HUES64 (cell line): ENCODE measurements around the gene TNKS1BP1. TPM values are rescaled to one million over a fixed set of nuclear protein-coding genes. Genes with fewer than 3 reads are reported as not detected.

Experiments
- H3K27ac ChIP-seq: 2 replicates; pipeline ENCODE4 v1.7.0; 2013; ENCODE audit warnings: low read depth, low read length, inconsistent platforms
- H3K27me3 ChIP-seq: 2 replicates; pipeline ENCODE4 v1.6.1; 2013; ENCODE audit warnings: mild to moderate bottlenecking, low read length; ENCODE audit not compliant: insufficient read depth
- H3K36me3 ChIP-seq: 2 replicates; pipeline ENCODE4 v1.6.1; 2013; ENCODE audit warnings: mild to moderate bottlenecking, low read length; ENCODE audit not compliant: insufficient read depth
- H3K4me1 ChIP-seq: 2 replicates; pipeline ENCODE4 v1.6.1; 2013; ENCODE audit warnings: mild to moderate bottlenecking, low read length, moderate library complexity; ENCODE audit not compliant: insufficient read depth
- H3K4me3 ChIP-seq: 2 replicates; pipeline ENCODE4 v1.5.1; 2013; ENCODE audit warnings: mild to moderate bottlenecking, low read length, moderate library complexity
- H3K9ac ChIP-seq: 2 replicates; pipeline ENCODE4 v1.6.1; 2013; ENCODE audit warnings: mild to moderate bottlenecking, low read depth, low read length
- H3K9me3 ChIP-seq: 2 replicates; pipeline ENCODE4 v1.6.1; 2013; ENCODE audit warnings: low read depth, low read length; ENCODE audit not compliant: insufficient read depth
- WGBS: fragments of 150-250, 120-280 bp; methylation state at CpG from one replicate; pipeline ENCODE4 v1.1.7; 2013; ENCODE audit warnings: missing lambda C conversion rate; 5-methylcytosine and 5-hydroxymethylcytosine counted together
- polyA plus RNA-seq, 2 experiments: library from polyadenylated mRNA; stranded (reverse); fragments of 50-300 nt; gene quantifications; one replicate each; pipeline ENCODE4 v1.2.3, GENCODE V29; 2013

Gene TNKS1BP1, protein sequence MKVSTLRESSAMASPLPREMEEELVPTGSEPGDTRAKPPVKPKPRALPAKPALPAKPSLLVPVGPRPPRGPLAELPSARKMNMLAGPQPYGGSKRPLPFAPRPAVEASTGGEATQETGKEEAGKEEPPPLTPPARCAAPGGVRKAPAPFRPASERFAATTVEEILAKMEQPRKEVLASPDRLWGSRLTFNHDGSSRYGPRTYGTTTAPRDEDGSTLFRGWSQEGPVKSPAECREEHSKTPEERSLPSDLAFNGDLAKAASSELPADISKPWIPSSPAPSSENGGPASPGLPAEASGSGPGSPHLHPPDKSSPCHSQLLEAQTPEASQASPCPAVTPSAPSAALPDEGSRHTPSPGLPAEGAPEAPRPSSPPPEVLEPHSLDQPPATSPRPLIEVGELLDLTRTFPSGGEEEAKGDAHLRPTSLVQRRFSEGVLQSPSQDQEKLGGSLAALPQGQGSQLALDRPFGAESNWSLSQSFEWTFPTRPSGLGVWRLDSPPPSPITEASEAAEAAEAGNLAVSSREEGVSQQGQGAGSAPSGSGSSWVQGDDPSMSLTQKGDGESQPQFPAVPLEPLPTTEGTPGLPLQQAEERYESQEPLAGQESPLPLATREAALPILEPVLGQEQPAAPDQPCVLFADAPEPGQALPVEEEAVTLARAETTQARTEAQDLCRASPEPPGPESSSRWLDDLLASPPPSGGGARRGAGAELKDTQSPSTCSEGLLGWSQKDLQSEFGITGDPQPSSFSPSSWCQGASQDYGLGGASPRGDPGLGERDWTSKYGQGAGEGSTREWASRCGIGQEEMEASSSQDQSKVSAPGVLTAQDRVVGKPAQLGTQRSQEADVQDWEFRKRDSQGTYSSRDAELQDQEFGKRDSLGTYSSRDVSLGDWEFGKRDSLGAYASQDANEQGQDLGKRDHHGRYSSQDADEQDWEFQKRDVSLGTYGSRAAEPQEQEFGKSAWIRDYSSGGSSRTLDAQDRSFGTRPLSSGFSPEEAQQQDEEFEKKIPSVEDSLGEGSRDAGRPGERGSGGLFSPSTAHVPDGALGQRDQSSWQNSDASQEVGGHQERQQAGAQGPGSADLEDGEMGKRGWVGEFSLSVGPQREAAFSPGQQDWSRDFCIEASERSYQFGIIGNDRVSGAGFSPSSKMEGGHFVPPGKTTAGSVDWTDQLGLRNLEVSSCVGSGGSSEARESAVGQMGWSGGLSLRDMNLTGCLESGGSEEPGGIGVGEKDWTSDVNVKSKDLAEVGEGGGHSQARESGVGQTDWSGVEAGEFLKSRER (N-terminal part only)
- polyA plus RNA-seq (2013, experiment 1 of 2), result 76.8 TPM
- 83.7 TPM for polyA plus RNA-seq (2013, experiment 2 of 2)

DNA sequence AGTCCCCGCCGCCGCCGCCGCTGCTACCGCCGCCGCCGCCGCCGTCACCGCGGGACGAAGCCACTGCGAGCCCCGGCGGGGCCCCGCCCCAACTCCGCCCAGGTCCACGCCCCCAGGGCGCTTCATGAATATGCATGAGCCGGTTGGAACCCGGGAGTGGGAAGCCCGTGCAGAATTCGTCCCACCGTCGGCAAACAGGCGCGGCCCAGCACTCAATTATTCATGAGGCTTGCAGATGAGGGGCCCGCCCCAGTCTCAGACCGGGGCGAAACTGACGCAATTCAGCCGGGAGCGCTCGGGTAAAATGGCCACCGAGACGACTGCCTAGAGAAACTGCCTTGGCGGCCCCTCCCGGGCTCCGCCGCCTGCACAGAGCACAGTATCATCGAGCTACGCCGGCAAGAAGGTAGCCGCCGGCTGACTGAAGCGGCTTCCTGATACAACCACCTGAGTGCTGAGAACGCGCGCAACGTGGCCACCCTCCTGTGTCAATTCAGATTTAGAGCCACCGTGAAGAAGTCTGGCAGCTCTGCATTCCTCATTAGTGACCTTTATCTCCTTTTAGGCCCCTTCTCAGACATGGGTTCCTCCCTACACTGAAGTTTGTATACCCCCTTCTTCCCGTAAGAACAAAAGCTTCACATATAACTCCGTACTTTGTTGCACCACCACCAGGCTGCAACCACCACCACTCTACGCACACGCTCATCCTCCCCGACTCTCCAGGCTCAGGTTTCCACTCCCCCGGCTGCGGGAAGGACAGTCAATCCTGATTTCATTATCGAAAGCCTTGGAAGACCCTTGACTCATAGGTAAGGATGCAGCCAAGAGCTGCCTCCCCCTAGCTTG, at the start of gene TNKS1BP1:
TNKS1BP1 (minus strand) TSS at position 67 of the 849 bp plus-strand sequence. CDS start 3,067 bp downstream, outside the sequence.
- WGBS, result 5% methylated on average over 61 of the region's 61 CpGs
- peak within 1 kb of the TSS; percentile 91 for H3K9ac ChIP-seq
- no peaks in the 10 kb centered on the region for H3K27me3 ChIP-seq
- peak within 1 kb of the TSS; percentile 74 for H3K4me3 ChIP-seq
- peaks cover 35% of the 10 kb centered on the region for H3K4me1 ChIP-seq
- peak within 1 kb of the TSS; percentile 93 for H3K27ac ChIP-seq
- H3K9me3 ChIP-seq, result no peaks in the 10 kb centered on the region
- H3K36me3 ChIP-seq, result peaks cover 62% of the 10 kb centered on the region

DNA sequence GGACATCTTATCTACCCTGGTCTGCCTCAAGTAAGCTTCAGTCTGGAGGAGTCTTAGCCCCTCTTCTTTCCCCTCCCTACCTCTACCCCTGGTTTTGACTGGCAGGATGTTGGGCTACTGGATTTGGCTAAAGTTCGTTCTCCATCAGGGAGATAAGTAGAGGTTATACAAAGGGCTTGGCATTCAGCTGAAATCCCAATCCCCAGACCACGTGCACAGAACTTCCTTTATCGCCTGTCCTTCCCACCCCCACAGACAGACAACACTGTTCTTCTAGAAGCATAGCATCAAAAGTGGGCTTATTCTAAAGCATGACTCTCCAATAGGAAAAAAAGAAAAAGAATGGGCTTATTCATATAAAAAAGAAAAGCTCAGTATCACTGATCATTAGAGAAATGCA, 48.4 kb upstream of the TNKS1BP1 start:
- no peak overlapping the region for H3K4me3 ChIP-seq
- H3K27ac ChIP-seq, result no peak overlapping the region
- WGBS, result 84% methylated on average over 3 of the region's 3 CpGs
- H3K9me3 ChIP-seq, result no peaks in the 10 kb centered on the region
- no peaks in the 10 kb centered on the region for H3K36me3 ChIP-seq
- H3K9ac ChIP-seq, result no peak overlapping the region
- H3K27me3 ChIP-seq, result peaks cover 3% of the 10 kb centered on the region
- no peaks in the 10 kb centered on the region for H3K4me1 ChIP-seq

DNA sequence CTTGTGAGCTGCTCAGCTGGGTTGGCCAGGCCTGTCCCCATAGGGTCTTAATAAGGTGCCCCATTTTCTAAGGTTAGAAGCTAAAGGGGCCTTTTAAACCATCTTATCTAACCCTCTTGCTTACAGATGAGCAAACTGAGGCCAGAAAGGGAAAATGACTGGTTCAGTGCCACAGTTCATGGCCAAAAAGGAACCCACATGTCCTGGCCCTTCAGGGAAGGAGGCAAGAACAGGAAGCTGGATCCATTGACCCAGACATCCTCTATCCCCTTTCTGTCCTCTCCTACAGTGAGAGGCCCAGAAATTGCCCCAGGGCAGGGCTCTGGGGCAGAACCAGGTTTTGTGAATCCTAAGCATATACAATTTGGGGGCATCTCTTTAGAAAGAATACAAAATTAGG, 46.2 kb upstream of the TNKS1BP1 start:
- no peaks in the 10 kb centered on the region for H3K36me3 ChIP-seq

DNA sequence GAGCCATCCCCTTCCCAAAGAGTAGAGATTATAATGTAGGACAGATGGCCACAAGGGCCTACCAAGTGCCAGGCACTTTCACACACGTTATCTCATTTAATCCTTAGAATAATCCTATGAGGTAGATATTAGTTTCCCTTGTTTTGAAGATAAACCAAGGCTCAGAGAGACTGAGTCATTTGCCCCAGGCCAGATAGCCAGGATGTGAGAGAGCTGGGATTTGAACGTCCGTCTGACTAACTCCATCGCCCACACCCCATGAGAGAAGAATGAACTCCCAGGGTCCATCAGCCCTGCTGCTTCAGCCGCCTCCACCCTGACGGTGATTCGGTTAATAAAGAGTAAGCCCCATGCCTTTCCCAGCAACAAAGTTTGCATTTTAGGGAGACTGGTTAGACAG, 45.5 kb upstream of the TNKS1BP1 start:
- H3K9ac ChIP-seq, result no peak overlapping the region
- 94% methylated on average over 6 of the region's 7 CpGs for WGBS
- H3K4me1 ChIP-seq, result peaks cover 12% of the 10 kb centered on the region
- H3K9me3 ChIP-seq, result no peaks in the 10 kb centered on the region
- H3K27ac ChIP-seq, result no peak overlapping the region
- H3K27me3 ChIP-seq, result no peaks in the 10 kb centered on the region
- no peak overlapping the region for H3K4me3 ChIP-seq
- no peaks in the 10 kb centered on the region for H3K36me3 ChIP-seq

More for the DNA sequence above, 46.2 kb upstream of the TNKS1BP1 start:
- H3K9ac ChIP-seq, result no peak overlapping the region
- H3K9me3 ChIP-seq, result no peaks in the 10 kb centered on the region
- H3K27ac ChIP-seq, result no peak overlapping the region
- H3K27me3 ChIP-seq, result no peaks in the 10 kb centered on the region
- peaks cover 5% of the 10 kb centered on the region for H3K4me1 ChIP-seq
- H3K4me3 ChIP-seq, result no peak overlapping the region

DNA sequence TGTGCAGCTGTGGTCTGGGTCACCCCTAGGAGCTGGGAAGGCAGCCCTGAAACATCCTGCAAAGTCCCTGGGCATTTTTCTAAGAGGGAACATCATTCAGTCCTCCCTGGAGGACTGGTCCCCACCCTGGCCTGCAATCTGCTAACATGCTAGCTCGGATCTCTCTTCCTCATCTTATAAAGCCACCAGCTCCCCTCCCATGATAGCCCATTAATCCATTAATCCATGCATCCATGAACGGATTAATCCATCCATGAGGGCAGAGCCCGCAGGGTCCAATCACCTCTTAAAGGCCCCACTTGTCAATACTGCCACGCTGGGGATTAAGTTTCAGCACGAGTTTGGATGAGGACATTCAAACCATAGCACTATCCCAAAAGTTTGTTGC, 44.1 kb upstream of the TNKS1BP1 start:
- Histone ChIP-seq H3K4me1 (peaks cover 18% of the 10 kb centered on the region), H3K9ac (no peak overlapping the region), H3K9me3 (no peaks in the 10 kb centered on the region), H3K4me3 (no peak overlapping the region), H3K27ac (no peak overlapping the region), H3K36me3 (no peaks in the 10 kb centered on the region), H3K27me3 (no peaks in the 10 kb centered on the region)
- 91% methylated on average over 5 of the region's 5 CpGs for WGBS

DNA sequence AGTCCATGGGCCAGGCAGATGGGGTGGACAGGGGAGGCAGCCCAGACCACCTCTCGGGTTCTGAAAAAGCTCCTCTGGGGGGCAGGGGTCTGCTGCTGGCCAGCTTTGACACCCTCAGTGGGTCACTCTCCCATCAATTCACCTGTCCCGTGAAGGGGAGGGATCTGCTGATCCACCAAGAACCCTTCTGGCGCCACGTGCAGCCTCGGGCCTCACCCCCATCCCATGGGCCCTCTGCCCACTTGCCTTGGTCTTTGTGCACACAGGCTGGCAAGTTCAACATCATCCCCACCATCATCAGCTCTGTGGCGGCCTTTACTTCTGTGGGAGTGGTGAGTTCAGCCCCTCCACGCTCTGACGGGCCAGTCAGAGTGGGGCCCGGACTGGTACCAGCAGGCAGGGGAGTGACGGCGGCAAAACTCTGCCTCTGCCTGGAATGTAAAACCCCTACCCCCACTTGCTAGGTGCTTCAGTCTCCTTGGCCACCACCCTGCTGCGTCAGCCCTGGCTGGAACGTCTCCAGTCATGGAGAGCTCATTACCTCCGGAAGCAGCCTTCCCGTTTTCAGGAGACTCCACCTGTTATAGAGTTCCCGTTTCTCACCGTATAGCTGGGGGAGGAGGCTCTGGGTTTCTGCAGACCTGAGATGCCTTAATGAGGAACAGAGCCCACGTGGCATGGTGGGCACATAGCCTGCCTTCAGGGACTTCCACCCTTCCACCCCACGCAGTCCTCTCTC, 43.5 kb upstream of the TNKS1BP1 start:
- H3K36me3 ChIP-seq, result no peaks in the 10 kb centered on the region
- H3K9ac ChIP-seq, result no peak overlapping the region
- WGBS, result 86% methylated on average over 19 of the region's 19 CpGs
- no peaks in the 10 kb centered on the region for H3K9me3 ChIP-seq
- H3K27me3 ChIP-seq, result no peaks in the 10 kb centered on the region
- H3K4me1 ChIP-seq, result peaks cover 18% of the 10 kb centered on the region
- no peak overlapping the region for H3K27ac ChIP-seq
- no peak overlapping the region for H3K4me3 ChIP-seq

DNA sequence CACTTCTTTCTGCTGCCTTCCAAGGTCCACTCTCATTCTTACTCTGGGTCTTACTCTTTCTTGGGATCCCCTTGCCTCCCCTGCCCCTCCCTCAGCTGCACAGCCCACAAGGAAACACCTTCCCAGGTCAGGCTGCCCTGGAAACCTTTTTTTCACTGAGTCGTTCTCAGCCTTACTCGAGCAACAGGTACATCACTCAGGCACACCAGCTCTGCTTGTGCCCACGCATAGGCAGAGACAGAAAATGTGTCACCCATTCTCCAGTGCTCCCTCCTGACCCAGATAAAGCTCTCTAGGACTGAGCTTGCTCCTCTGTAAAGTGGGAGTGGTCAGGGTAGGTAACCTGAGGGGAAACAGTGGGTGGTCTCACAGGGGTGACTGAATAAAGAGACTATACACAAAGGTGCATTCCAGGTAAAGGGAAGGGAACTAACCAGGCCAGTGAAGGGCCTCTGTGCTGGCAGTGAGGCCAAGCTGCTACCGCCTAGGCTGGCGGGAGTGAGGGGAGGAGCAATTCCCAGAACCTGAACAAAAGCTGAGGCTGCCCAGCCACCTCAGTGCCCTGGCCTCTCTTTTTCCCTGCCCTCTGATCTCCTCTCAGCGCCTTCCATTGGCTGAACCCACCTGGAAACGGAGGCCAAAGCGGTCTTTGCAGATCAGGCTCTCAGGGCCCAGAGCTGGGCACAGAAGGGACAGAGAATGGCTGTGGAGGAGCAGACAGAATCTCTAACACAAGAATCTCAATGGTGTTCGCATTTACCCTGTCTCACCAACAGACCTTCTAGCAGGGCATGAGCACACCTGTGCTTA, 40.3 kb upstream of the TNKS1BP1 start:
- peaks cover 18% of the 10 kb centered on the region for H3K4me1 ChIP-seq
- H3K27ac ChIP-seq, result no peak overlapping the region; the same call in 1 of the 2 replicates
- 60% methylated on average over 9 of the region's 9 CpGs for WGBS
- H3K9me3 ChIP-seq, result no peaks in the 10 kb centered on the region
- no peaks in the 10 kb centered on the region for H3K27me3 ChIP-seq
- no peak overlapping the region for H3K9ac ChIP-seq
- H3K36me3 ChIP-seq, result no peaks in the 10 kb centered on the region
- no peak overlapping the region for H3K4me3 ChIP-seq

DNA sequence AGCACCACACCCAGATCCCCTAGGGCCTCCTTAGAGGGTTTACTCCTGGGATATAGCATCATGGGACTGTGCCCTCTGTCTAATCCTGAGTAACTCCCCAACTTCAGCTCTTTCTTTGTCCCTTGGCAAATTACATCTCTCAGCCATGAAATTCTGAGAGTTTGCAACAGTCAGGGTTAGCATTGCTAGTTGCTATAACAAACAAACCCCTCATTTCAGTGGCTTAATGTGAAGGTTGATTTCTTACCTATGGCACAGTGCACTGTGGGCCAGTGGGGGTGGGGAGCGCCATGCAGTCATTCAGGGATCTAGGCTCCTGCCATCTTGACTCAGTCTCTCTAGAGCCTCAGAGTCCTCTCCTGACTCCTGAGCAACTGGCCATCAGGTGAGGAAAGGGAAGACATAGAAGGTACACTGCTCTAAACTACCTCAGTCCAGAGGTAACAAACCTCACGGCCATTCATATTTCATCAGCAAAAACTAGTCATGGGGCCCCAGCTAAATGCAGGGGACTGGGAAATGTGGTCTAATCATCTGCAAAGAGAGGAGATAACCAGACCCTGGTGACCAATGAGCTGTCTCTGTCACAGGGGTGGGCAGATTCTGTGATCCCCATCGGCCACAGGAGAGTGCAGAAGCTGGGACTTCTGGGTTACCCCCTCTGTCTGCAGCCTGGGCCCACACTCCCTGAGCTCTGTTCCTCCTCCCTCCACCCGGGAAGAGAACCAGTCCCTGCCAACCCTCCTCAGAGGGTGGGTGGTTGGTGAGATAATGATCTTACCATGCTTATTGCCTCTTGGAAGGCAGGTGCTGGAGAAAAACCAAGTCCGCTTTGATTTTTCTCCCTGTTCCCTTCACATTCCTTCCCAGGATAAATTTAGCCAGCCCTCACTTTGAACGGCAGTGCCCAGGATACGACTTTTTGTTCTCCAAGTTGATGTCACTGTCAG, 38.7 kb upstream of the TNKS1BP1 start:
- Histone ChIP-seq H3K4me3 (no peak overlapping the region), H3K9me3 (no peaks in the 10 kb centered on the region)
- 80% methylated on average over 6 of the region's 7 CpGs for WGBS

More for the DNA sequence above, 38.7 kb upstream of the TNKS1BP1 start:
- no peak overlapping the region for H3K9ac ChIP-seq
- H3K4me1 ChIP-seq, result peaks cover 18% of the 10 kb centered on the region
- no peaks in the 10 kb centered on the region for H3K27me3 ChIP-seq
- no peaks in the 10 kb centered on the region for H3K36me3 ChIP-seq
- no peak overlapping the region for H3K27ac ChIP-seq
